Activated naive CD4-positive, alpha-beta T cell treated with Interleukin-2 at 50 U/mL for 16 hours (primary cell): ENCODE measurements around the gene CPSF2.
"Not testable (repeated sequence)": the region's sequence is repeated elsewhere in the genome, so short reads cannot be mapped to it uniquely, and the experiment has no call there.

ENCODE experiments used
- DNase-seq: peaks from one replicate; pipeline ENCODE4 v3.0.0-alpha.2; 2020

Gene CPSF2

GRCh38 chr14:92160619-92161018 lies 38.9 kb downstream of the CPSF2 start:
- DNase-seq = no peak

GRCh38 chr14:92161521-92161920 lies 39.8 kb downstream of the CPSF2 start:
- no peak for DNase-seq

DNA sequence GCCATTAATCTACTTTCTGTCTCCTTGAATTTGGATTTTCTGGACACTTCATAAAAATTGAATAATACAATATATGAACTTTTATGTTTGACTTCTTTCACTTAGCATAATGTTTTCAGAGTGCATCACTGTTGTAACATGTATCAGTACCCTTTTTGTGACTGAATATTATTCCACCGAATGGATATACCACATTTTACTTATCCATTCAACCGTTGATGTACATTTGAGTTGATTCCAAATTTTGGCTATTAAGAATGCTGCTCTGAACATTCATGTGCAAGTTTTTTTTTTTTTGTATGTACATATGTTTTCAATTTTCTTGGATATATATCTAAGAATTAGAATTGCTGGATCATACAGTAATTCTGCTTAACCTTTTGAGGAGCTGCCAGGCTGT lies 43.2 kb downstream of the CPSF2 start:
- DNase-seq = no peak

DNA sequence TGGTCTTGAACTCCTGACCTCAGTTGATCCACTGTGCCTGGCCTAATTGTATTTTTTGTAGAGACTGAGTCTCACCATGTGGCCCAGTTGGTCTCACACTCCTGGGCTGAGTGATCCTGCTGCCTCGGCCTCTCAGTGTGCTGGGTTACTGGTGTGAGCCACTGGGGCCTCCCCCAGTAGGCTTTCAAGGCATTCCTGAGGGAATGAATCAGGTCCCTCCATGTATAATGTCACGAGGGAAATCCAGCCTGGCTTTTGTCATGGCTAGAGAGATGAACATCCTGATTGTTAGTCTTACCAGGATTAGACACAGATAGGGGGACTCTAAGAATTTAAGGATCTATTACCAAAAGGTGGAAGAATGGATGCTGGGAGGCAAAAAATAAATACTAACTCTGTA lies 51.9 kb downstream of the CPSF2 start:
- DNase-seq = no peak

DNA sequence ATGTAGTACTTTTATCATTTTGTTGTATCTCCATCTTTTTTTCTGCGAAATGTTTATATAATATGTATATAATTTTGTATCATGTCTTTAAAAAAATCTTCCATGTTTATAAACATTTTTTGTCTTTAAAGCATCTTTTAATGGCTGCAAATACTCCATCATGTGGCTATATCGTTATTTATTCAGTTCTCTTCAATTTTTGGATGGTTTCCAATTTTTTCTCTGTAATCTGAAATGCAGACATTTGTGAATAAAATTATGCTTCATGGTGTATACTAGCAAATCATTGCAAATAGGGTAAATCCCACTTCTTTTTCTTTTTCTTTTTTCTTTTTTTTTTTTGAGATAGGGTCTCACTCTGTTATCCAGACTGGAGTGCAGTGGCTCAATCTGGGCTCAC lies 54.0 kb downstream of the CPSF2 start:
- DNase-seq = no peak

DNA sequence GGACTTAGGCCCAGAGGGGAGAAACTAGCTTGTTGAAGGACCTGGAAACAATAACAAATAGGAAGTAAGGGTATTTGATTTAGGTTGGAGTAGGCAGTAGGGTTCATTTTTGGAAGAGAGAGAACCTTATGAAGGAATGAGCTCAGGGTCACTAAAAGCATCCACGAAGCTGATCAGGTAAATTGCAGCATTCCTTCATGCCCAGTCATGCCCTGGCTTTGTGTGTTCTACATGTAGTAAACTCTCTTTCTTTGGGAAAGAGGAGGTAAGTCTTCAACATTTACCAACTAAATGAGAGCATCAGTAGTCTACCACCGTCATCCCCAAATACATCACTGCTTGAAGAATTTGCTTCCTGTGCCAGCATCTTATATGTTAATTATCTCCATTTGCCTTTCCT lies 54.7 kb downstream of the CPSF2 start:
- no peak for DNase-seq

DNA sequence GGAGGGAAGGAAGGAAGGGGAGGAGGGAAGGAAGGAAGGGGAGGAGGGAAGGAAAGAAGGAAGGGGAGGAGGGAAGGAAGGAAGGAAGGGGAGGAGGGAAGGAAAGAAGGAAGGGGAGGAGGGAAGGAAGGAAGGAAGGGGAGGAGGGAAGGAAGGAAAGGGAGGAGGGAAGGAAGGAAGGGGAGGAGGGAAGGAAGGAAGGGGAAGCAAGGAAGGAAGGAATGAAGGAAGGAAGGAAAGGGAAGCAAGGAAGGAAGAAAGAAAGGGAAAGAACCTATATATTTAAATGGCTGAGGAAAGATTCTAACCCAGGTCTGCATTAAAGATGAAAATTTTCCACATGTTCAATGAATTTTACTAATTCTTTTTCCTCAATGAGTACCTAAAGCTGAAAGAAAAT lies 57.4 kb downstream of the CPSF2 start:
- not testable (repeated sequence) for DNase-seq

- DNase-seq = no peak
Measured at GRCh38 chr14:92185559-92185958, 63.8 kb downstream of the CPSF2 start.

DNA sequence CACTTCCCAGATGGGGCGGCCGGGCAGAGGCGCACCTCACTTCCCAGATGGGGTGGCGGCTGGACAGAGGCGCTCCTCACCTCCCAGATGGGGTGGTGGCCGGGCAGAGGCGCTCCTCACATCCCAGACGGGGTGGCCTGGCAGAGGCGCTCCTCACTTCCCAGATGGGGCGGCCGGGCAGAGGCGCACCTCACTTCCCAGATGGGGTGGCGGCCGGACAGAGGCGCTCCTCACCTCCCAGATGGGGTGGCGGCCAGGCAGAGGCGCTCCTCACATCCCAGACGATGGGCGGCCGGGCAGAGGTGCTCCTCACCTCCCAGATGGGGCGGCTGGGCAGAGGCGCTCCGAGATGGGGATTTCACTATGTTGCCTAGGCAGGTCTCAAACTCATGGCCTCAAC lies 65.8 kb downstream of the CPSF2 start:
- not testable (repeated sequence) for DNase-seq

GRCh38 chr14:92190768-92191167 lies 69.0 kb downstream of the CPSF2 start:
- DNase-seq = no peak

DNA sequence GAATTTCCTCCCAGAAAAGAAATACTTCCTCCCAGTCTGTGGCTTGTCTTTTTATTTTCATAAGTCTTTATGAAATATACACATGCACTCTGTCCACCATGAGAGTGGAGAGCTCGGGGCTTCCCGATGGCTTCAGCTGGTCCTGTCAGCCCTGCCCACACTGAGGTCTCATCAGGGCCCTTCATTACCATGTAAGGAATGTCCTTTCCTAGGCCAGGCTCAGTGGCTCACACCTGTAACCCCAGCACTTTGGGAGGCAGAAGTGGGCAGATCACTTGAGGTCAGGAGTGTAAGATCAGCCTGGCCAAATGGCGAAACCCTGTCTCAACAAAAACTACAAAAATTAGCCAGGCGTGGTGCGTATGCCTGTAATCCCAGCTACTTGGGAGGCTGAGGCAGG lies 77.0 kb downstream of the CPSF2 start:
- DNase-seq = no peak

DNA sequence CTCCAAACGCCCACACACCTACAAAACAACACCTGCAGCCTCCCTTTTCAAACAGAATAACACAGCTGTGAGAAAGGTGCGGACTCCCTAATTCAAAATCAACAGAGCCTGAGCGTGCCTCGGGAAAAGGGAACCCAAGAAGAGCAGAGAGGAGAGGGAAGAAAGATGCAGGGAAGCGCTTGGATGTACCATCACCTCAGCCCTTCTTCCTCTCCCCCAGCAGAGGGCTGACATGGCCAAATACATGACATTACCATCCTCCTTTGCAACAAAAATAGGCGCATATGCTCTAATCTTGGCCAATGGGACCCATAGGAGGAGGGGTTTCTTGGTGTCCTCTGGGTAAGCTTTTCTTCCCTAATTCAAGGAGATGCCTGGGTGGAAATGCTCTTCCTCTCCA lies 78.0 kb downstream of the CPSF2 start:
- DNase-seq = no peak

DNA sequence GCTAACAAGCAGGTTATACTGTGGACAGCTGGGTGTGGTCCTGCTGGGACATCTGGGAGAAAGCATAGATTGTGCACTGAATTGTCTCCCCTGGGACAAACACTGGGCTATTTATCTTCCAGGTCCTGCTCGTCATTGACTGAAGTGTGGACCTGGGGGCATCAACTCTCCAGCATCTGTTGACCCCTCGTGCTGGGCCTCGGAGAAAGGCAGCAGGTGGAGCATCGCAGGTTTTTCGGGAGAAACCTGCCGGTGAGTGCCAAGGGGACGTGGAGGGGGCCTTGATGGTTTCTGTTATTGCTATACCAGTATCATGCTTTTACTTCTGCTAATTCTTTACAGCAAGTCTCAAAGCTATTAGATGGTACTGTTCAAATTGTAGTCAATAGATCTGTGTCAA lies 81.3 kb downstream of the CPSF2 start:
- DNase-seq = no peak

DNA sequence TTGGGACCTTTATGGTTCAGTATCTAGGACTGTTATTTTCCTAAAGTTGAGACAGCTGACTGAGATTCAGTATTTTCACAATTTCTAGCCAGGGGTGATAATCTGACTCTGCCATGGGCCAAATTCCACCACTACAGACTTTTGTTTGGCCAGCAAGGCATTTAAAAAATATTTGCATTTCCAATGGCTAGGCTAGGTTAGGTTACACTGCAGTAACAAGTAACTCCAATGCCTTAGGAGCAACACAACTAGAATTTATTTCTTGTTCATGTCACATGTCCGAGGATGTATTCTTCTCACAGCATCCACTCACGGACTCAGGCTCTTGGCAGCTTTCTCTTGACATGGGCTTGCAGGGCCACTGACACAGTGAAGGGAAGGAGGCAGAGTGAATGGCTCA lies 83.0 kb downstream of the CPSF2 start:
- DNase-seq = no peak

GRCh38 chr14:92207012-92207927 lies 85.5 kb downstream of the CPSF2 start:
- DNase-seq = no peak

DNA sequence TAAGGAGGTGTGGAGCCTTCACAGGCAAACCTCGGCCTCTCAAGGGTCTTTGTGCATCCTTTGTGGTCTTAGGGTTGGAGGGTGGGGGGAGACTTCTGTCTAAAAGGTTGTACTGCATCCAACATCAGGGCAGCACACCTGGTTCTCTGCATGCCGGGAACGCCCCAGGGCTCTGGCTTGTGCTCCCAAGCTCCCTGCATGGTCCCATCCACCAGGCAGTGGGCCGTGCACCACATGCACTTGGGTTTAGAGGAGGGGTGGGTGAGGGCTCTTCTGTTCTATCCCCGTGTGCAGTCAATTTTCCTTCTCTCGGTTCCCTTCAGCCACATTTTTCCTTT lies 86.1 kb downstream of the CPSF2 start:
- no peak for DNase-seq

DNA sequence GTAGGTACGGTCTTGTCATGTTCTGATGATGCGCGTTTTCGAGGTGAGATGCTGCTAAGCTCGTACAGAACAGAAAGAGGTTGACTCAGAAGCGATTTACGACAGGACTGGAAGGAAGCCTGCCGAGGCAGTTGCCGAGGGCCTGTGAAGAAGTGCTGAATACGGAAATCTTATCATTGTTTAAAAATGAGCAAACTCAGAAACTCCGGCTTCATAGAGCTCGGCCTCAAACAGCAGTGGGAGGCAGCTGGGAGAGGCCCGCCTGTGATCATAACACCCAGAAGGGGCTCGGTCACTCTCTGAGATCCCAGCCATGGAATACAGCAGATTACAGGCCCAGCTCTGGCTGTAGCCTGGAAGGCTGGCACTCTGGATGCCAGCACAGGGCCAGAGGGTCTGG lies 87.4 kb downstream of the CPSF2 start:
- no peak for DNase-seq

DNA sequence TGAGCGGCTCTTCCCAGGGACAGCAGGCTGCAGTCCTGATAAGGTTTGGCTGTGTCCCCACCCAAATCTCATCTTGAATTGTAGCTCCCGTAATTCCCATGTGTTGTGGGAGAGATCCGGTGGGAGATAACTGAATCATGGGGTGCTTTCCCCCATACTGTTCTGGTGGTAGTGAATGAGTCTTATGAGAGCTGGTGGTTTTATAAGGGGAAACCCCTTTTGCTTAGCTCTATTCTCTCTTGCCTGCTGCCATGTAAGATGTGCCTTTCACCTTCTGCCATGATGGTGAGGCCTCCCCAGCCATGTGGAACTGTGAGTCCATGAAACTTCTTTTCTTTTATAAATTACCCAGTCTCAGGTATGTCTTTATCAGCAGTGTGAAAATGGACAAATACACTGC lies 91.4 kb downstream of the CPSF2 start:
- not testable (repeated sequence) for DNase-seq

DNA sequence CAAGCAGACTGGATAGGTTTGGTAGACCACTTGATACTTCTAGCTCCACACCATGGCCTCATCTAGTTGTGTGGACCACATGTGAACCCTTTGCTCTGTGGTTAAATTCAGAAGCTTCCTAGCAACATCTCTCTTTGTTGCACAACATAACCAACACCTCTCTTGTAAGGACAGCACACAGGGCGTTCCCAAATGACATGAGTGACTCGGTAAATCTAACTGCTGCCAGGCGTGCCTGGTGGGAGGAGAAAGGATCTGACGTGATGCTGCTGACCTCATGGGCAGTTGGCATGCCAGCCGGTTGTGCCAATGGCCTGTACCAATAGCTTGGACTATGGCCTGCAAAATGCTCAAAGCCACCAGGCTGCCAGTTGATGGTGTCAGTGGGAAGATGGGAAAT lies 93.8 kb downstream of the CPSF2 start:
- no peak for DNase-seq

DNA sequence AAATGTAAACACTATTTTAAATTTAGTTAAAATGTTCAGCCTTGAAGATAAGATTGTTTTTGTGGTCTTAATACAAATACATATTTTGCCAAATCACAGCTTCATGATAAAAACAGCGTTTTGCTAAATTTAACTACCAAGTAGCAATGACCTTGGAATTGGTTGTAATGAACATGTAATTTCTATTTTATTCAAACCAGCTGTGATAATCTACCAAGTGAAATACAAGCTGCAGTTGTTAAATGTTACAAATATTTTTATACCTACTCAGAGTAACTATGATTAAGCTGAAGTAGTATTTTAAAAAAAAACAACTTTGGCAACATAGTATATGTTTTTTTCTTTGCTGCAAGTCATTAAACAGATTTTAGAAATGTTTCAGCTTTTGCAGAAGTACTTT lies 96.2 kb downstream of the CPSF2 start:
- no peak for DNase-seq
